GM18520 (cell line): ENCODE measurements around the gene INSL4.

Experiments
- ATAC-seq: cut with Tn5 transposase; IDR thresholded peaks from one replicate; pipeline ENCODE4 v1.9.1; 2021; ENCODE audit not compliant: unreplicated experiment

Gene INSL4

DNA sequence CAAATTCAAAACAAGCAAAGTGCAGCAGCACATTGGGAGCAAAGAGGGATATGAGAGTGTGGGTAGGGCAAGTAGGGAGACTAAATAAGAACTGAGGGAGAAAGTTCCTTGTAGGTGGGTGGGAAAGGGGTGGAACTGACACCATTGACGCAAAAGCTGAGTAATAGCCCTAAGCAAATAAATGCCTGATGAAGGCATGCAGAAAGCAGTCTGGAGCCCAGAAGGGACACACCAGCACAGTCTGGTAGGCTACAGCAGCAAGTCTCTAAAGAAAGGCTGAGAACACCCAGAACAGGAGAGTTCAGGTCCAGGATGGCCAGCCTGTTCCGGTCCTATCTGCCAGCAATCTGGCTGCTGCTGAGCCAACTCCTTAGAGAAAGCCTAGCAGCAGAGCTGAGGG is at the start of gene INSL4:
Gene INSL4, plus strand, starts transcription at position 208 of the 400 bp plus-strand sequence. Its CDS starts 105 bp downstream, at position 313.
- ATAC-seq = no peak

DNA sequence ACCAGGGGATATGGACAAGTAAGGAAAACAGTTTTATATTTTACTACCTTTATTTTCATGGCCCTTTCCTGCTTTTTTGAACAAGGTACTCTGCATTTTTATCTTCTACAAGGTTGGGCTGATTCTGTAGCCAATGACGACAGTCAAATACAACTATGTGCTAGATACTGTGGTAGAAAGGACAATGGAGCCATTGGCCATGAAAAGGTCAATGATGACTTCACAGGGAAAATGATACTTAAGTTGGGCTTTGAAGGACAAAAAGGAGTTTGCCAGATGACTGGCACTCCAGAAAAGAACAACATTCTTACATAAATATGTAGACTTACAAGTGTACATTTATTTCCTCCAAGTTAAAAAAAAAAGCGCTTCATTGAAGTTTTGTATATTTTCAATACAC is 46.4 kb upstream of the INSL4 start:
- no peak for ATAC-seq

DNA sequence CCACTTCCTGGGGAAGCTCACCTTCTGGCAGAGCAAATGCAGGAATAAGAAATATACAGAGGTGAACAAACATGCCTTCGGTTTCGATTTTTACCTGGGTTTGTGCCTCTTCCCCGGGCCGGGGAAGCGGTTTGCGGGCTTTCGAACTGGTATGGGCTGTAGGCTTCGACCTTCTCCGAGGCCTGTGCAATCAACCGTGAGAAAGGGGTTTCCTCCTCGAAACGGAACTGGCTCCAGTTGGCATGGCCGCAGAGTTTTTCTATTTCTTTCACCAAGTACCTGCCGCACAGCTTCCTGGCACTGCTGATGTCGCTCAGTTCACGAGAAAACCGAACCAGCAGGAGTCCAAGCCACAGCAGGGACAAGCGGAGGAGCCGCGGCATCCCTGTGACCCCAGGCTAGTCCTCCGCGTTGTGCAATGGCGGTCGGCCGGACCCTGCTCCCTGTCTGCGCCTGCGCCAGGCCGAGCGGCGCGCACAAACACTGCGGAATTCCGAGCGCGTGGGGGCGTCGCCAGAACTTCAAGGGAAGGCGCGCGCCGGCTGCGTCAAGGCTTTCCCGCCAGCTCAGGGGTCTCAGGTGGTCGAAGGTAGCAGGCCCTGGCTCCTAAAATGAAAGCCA is 45.9 kb upstream of the INSL4 start, which contains the start of gene INSL6:
Gene INSL6, minus strand, starts transcription at position 420 of the 621 bp plus-strand sequence. Its CDS starts 37 bp downstream, at position 383.
- ATAC-seq = no peak

GRCh38 chr9:5186416-5187169 is 44.6 kb upstream of the INSL4 start:
- no peak for ATAC-seq

DNA sequence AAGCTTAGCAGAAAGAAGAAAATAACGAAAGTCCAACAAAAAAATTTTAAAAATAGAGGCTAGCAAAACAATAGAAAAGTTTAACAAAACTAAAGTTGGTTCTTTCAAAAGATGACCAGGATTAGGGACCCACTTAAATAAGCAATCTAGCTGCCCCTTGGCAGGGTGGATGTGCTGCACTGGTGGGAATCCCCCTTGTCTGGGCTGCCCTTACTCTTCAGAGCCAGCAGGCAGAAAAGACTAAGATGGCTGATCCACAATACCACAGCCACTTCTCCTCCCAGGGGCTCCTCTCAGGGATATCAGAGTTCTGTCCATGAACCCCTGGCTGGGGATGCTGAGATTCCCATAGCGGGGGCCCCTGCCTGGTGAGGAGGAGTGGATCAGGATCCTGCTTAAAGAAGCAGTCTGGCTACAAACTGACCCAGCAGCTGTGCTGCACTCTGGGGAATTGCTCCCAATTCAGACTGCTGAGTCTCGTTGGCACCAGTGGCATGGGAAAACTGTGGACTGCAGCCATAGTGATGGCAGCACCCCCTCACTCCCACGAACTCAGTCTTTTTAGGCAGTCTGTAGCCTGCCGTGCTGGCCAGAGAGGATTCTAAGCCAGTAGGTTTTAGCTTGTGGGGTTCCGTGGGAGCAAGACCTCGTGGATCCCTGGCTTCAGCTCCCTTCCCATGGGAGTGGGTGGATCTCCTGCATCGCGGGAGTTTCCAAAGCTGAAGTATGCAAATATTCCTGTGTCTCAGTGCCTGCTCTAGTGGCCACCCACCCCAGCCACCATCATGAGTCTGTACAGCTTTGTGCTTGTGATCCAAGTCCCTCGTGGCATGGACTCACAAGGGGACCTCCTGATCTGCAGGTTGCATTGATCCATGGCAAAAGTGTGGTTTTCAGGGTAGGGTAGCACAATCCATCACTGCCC is 42.9 kb upstream of the INSL4 start:
- ATAC-seq = no peak

GRCh38 chr9:5191985-5192384 is 39.2 kb upstream of the INSL4 start:
- no peak for ATAC-seq

DNA sequence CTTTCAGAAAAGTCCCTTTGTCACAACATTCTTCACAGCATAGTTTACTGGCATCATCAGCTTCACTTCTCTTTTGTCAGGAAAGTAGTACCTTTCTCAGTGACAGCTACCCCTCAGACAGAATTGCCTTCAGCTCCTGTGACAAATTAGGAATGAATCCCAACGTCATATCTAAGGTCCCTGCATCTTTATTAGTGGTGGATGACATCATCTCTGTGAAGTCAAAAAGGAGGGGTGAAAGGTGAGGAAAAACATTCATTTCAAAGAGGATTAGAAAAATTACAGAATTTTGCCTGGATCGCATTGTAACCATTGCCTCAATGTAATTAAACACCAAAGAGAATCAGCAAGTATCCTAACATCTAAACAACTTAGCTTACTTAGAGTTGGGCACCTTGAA is 37.9 kb upstream of the INSL4 start:
- ATAC-seq = no peak

GRCh38 chr9:5195463-5195862 is 35.8 kb upstream of the INSL4 start:
- ATAC-seq = no peak

GRCh38 chr9:5205071-5205470 is 26.1 kb upstream of the INSL4 start:
- ATAC-seq = no peak

GRCh38 chr9:5230554-5230953 is 665 bp upstream of the INSL4 start:
- no peak for ATAC-seq

GRCh38 chr9:5263351-5264218 is 32.4 kb downstream of the INSL4 start:
- ATAC-seq = no peak

GRCh38 chr9:5264219-5264595 is 33.0 kb downstream of the INSL4 start:
- ATAC-seq = no peak

GRCh38 chr9:5265939-5266338 is 34.7 kb downstream of the INSL4 start:
- ATAC-seq = no peak

GRCh38 chr9:5269249-5269715 is 38.1 kb downstream of the INSL4 start:
- no peak for ATAC-seq

GRCh38 chr9:5274770-5275169 is 43.6 kb downstream of the INSL4 start:
- peak; percentile 69 for ATAC-seq

- ATAC-seq = no peak
These were observed 47.3 kb downstream of the INSL4 start for GRCh38 chr9:5278486-5278885.
